IPS-18a (cell line): Measurements from ENCODE around the gene RAP1GAP2.
"Not testable (repeated sequence)": the region's sequence is repeated elsewhere in the genome, so short reads cannot be mapped to it uniquely, and the experiment has no call there.

Experiments used
- H3K27ac ChIP-seq: one replicate; pipeline ENCODE4 v1.5.1; 2013; ENCODE audit warnings: low read length
- H3K27me3 ChIP-seq: one replicate; pipeline ENCODE4 v1.6.1; 2013; ENCODE audit warnings: mild to moderate bottlenecking, low read length; ENCODE audit not compliant: control insufficient read depth, insufficient read depth
- H3K36me3 ChIP-seq: one replicate; pipeline ENCODE4 v1.6.1; 2013; ENCODE audit warnings: low read depth, low read length; ENCODE audit not compliant: control insufficient read depth
- H3K4me1 ChIP-seq: one replicate; pipeline ENCODE4 v1.6.1; 2013; ENCODE audit warnings: low read depth, low read length; ENCODE audit not compliant: control insufficient read depth
- H3K4me3 ChIP-seq: one replicate; pipeline ENCODE4 v1.5.1; 2013; ENCODE audit warnings: low read length
- H3K9ac ChIP-seq: one replicate; pipeline ENCODE4 v1.6.1; 2013; ENCODE audit warnings: mild to moderate bottlenecking, low read length, moderate library complexity
- H3K9me3 ChIP-seq: one replicate; pipeline ENCODE4 v1.6.1; 2013; ENCODE audit warnings: low read depth, low read length; ENCODE audit not compliant: control insufficient read depth

RAP1GAP2 gene

GRCh38 chr17:2995886-2996809 is 199.9 kb downstream of the RAP1GAP2 start:
- Histone ChIP-seq H3K9me3 (no peaks in the 10 kb centered on the region), H3K36me3 (peaks cover 22% of the 10 kb centered on the region), H3K4me1 (no peaks in the 10 kb centered on the region), H3K4me3 (no peak overlapping the region), H3K9ac (no peak overlapping the region), H3K27me3 (no peaks in the 10 kb centered on the region), H3K27ac (no peak overlapping the region)

- Histone ChIP-seq H3K9me3 (no peaks in the 10 kb centered on the region), H3K4me3 (no peak overlapping the region), H3K27ac (no peak overlapping the region), H3K27me3 (no peaks in the 10 kb centered on the region), H3K9ac (no peak overlapping the region), H3K4me1 (no peaks in the 10 kb centered on the region), H3K36me3 (peaks cover 20% of the 10 kb centered on the region)
Observed at GRCh38 chr17:2996810-2997670, 200.8 kb downstream of the RAP1GAP2 start.

- not testable (repeated sequence) for H3K27ac ChIP-seq, H3K4me1 ChIP-seq, H3K4me3 ChIP-seq, H3K9ac ChIP-seq, H3K27me3 ChIP-seq, H3K9me3 ChIP-seq
- peaks cover 16% of the 10 kb centered on the region for H3K36me3 ChIP-seq
Observed at GRCh38 chr17:2998469-2998901, 202.2 kb downstream of the RAP1GAP2 start.

GRCh38 chr17:3002538-3003295 is 206.5 kb downstream of the RAP1GAP2 start:
- Histone ChIP-seq H3K4me1 (no peaks in the 10 kb centered on the region), H3K27me3 (no peaks in the 10 kb centered on the region), H3K4me3 (no peak overlapping the region), H3K27ac (no peak overlapping the region), H3K9ac (no peak overlapping the region), H3K36me3 (peaks cover 10% of the 10 kb centered on the region), H3K9me3 (no peaks in the 10 kb centered on the region)

- Histone ChIP-seq H3K9ac (no peak overlapping the region), H3K4me1 (no peaks in the 10 kb centered on the region), H3K27ac (no peak overlapping the region), H3K27me3 (no peaks in the 10 kb centered on the region), H3K4me3 (no peak overlapping the region), H3K36me3 (peaks cover 8% of the 10 kb centered on the region), H3K9me3 (no peaks in the 10 kb centered on the region)
Observed at GRCh38 chr17:3003296-3004149, 207.3 kb downstream of the RAP1GAP2 start.

GRCh38 chr17:3004150-3004801 is 208.0 kb downstream of the RAP1GAP2 start:
- H3K27me3 ChIP-seq = no peaks in the 10 kb centered on the region
- H3K36me3 ChIP-seq = peaks cover 8% of the 10 kb centered on the region
- no peaks in the 10 kb centered on the region for H3K9me3 ChIP-seq
- H3K27ac ChIP-seq = no peak overlapping the region
- no peaks in the 10 kb centered on the region for H3K4me1 ChIP-seq
- no peak overlapping the region for H3K9ac ChIP-seq
- no peak overlapping the region for H3K4me3 ChIP-seq

- Histone ChIP-seq H3K27ac (no peak overlapping the region), H3K9ac (no peak overlapping the region), H3K9me3 (no peaks in the 10 kb centered on the region), H3K36me3 (peaks cover 8% of the 10 kb centered on the region), H3K27me3 (no peaks in the 10 kb centered on the region), H3K4me1 (no peaks in the 10 kb centered on the region), H3K4me3 (no peak overlapping the region)
Observed at GRCh38 chr17:3004925-3005324, 208.7 kb downstream of the RAP1GAP2 start.

- Histone ChIP-seq H3K36me3 (peaks cover 8% of the 10 kb centered on the region), H3K4me3 (no peak overlapping the region), H3K9me3 (no peaks in the 10 kb centered on the region), H3K4me1 (no peaks in the 10 kb centered on the region), H3K27me3 (no peaks in the 10 kb centered on the region), H3K27ac (no peak overlapping the region), H3K9ac (no peak overlapping the region)
Observed at GRCh38 chr17:3005696-3006095, 209.5 kb downstream of the RAP1GAP2 start.

GRCh38 chr17:3006801-3007200 is 210.6 kb downstream of the RAP1GAP2 start:
- no peak overlapping the region for H3K9ac ChIP-seq
- no peaks in the 10 kb centered on the region for H3K27me3 ChIP-seq
- H3K4me3 ChIP-seq = no peak overlapping the region
- H3K36me3 ChIP-seq = peaks cover 8% of the 10 kb centered on the region
- no peaks in the 10 kb centered on the region for H3K4me1 ChIP-seq
- H3K27ac ChIP-seq = no peak overlapping the region
- H3K9me3 ChIP-seq = no peaks in the 10 kb centered on the region

GRCh38 chr17:3007651-3008121 is 211.4 kb downstream of the RAP1GAP2 start:
- Histone ChIP-seq H3K9me3 (no peaks in the 10 kb centered on the region), H3K36me3 (peaks cover 8% of the 10 kb centered on the region), H3K27ac (no peak overlapping the region), H3K4me3 (no peak overlapping the region), H3K9ac (no peak overlapping the region), H3K4me1 (no peaks in the 10 kb centered on the region), H3K27me3 (no peaks in the 10 kb centered on the region)
